Measurements from ENCODE around the gene LAMA4.
A peak's percentile ranks its signal among the peaks of the same experiment; 100 is the strongest.

The LAMA4 gene

DNA sequence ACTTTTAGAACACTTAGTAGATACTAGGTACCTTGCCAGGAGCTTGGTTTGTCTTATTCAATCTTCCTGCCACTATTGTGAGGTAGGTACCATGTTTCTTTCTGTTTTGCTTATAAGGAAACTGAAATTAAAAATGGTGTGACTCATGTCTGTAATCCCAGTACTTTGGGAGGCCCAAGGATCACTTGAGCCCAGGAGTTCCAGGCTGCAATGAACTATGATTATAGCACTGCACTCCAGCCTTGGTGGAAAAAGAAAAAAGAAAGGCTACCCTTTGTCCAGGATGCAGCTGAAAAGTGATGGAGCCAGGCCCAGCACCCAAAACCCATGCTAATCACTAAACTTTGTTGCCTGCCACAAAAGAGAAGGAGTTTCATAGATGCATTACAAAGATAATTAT is 34.1 kb upstream of the LAMA4 start:
- DNase-seq = no peak
- Histone ChIP-seq H3K9me3 (no peaks in the 10 kb centered on the region), H3K4me1 (peaks cover 0 to 15% (median 5%) of the 10 kb centered on the region in 4 donors), H3K4me3 (no peak overlapping the region), H3K27ac (peak overlapping the region; percentile 54 to 56), H3K27me3 (no peaks in the 10 kb centered on the region), H3K36me3 (no peaks in the 10 kb centered on the region)
- TF ChIP-seq, protein P1, sequence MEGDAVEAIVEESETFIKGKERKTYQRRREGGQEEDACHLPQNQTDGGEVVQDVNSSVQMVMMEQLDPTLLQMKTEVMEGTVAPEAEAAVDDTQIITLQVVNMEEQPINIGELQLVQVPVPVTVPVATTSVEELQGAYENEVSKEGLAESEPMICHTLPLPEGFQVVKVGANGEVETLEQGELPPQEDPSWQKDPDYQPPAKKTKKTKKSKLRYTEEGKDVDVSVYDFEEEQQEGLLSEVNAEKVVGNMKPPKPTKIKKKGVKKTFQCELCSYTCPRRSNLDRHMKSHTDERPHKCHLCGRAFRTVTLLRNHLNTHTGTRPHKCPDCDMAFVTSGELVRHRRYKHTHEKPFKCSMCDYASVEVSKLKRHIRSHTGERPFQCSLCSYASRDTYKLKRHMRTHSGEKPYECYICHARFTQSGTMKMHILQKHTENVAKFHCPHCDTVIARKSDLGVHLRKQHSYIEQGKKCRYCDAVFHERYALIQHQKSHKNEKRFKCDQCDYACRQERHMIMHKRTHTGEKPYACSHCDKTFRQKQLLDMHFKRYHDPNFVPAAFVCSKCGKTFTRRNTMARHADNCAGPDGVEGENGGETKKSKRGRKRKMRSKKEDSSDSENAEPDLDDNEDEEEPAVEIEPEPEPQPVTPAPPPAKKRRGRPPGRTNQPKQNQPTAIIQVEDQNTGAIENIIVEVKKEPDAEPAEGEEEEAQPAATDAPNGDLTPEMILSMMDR (IDR thresholded peaks at IDR 0.05) = no peak
- intact Hi-C loops (cut with DNase I; ENCODE audit: low total_unique reads) = loop anchor here (10.0 kb wide), 1 partner anchor 104 kb away; no protein-coding TSS in a partner anchor

DNA sequence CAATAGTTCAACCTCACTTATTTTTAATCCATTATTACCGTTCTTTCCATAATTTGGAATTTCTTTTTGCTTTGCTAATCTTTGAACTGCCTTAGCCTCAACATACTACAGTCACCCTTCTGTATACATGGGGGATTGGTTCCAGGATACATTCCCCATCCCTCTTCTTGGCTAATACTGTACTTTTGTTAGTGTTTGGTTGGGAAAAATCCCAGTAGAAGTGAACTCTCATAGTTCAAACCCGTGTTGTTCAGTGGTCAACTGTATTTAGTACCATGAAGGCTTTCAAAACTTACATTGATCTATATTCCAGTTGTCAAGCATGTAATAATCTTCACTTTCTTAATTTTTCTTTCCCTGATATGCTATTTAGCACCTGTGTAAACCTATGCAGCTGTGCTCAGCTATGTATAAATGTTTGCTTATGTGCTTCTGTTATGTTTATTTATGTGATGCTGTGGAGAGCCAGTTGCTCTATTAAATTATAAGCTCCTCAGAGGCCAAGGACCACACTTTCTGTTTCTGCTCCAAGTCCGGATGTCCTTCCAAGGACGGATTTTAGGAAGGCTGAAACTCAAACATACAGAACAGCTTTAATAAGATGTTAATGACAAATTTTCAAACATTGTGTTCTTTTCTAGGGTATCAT is 33.3 kb upstream of the LAMA4 start:
- H3K36me3 ChIP-seq = no peaks in the 10 kb centered on the region
- H3K4me3 ChIP-seq = no peak overlapping the region
- H3K27ac ChIP-seq = no peak overlapping the region
- no peaks in the 10 kb centered on the region for H3K27me3 ChIP-seq
- intact Hi-C loops (cut with DNase I; ENCODE audit: low total_unique reads) = loop anchor here (10.0 kb wide), 1 partner anchor 103 kb away; no protein-coding TSS in a partner anchor
- peaks cover 0 to 15% (median 5%) of the 10 kb centered on the region in 4 donors for H3K4me1 ChIP-seq
- no peak for DNase-seq
- no peaks in the 10 kb centered on the region for H3K9me3 ChIP-seq
- TF ChIP-seq, protein P1 (IDR thresholded peaks at IDR 0.05) = no peak

DNA sequence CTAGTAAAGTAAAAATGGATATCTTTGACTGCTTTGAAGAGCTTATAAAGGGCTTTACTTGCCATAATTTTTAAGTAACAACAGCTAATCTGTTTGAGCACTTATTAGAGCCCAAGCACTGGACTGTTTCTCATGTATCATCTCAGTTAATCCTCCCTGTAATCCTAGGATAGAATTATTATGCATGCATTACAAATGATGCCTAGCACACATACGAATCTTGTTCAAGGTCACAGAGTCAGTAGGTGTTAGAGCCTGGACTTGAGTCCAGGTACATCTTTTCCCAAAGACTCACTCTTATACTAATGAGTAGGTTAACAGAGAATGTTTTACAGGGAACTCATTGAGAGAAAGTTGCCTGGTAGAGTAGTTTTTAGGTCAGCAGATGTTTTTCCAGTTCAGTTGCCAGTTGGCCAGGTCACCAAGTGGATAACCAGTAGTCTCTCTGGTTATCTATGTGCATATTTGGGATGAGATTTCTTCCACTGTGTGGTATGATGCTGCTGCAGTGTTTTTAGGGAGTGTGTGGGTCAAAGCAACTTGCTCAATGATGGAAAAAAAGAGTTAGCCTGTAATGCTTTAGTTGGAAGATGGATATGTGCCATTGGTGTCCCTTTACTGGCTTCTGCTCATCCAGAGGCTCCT is 32.3 kb upstream of the LAMA4 start:
- TF ChIP-seq, protein P1 (IDR thresholded peaks at IDR 0.05) = no peak
- Histone ChIP-seq H3K36me3 (no peaks in the 10 kb centered on the region), H3K27me3 (no peaks in the 10 kb centered on the region), H3K4me1 (peaks cover 0 to 25% (median 5%) of the 10 kb centered on the region in 4 donors), H3K4me3 (no peak overlapping the region), H3K27ac (no peak overlapping the region), H3K9me3 (no peaks in the 10 kb centered on the region)
- DNase-seq = no peak
- intact Hi-C loops (cut with DNase I; ENCODE audit: low total_unique reads) = loop anchor here (10.0 kb wide), 1 partner anchor 102 kb away; no protein-coding TSS in a partner anchor

DNA sequence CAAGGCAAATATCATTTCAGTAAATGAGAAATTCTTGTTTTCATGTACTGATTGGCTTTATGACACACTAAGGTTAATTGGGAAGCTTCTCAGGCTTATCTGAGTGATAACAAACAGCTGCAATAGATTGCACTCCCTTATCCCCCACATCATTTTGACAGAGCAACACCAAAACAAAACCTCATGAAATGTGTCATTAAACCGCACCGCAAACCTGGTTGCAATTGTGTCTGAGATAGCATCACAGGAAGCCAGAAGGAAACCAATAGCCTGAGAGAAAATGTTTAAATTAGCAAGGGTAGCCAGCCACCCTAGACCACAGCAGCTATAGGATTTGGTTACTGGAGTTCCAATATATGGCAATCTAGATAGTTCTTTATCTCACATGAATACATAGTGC is 31.6 kb upstream of the LAMA4 start:
- Histone ChIP-seq H3K9me3 (no peaks in the 10 kb centered on the region), H3K4me3 (no peak overlapping the region), H3K27me3 (no peaks in the 10 kb centered on the region), H3K36me3 (no peaks in the 10 kb centered on the region), H3K4me1 (peaks cover 0 to 30% (median 5%) of the 10 kb centered on the region in 4 donors), H3K27ac (no peak overlapping the region)
- intact Hi-C loops (cut with DNase I; ENCODE audit: low total_unique reads) = loop anchor here (10.0 kb wide), 1 partner anchor 101 kb away; no protein-coding TSS in a partner anchor
- DNase-seq = no peak
- TF ChIP-seq, protein P1 (IDR thresholded peaks at IDR 0.05) = no peak

DNA sequence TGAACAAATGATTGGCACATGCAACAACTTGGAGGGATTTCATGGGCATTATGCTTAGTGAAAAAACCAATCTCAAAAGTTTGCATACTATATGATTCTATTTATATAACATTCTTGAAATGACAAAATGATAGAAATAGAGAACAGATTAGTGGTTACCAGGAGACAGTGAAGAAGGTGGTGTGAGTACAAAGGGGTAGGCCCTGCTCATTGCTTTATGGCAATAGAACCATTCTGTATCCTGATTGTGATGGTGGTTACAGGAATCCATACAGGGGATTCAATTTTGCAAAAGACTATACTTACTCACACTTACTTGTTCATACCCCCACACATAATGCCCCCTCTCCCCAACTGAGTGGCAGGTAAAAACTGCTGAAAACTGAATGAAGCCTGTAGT is 30.2 kb upstream of the LAMA4 start:
- Histone ChIP-seq H3K9me3 (no peaks in the 10 kb centered on the region), H3K27me3 (no peaks in the 10 kb centered on the region), H3K27ac (no peak overlapping the region), H3K4me1 (peaks cover 0 to 40% (median 6%) of the 10 kb centered on the region in 4 donors), H3K4me3 (no peak overlapping the region), H3K36me3 (no peaks in the 10 kb centered on the region)
- no peak for DNase-seq
- intact Hi-C loops (cut with DNase I; ENCODE audit: low total_unique reads) = loop anchor here (10.0 kb wide), 1 partner anchor 100 kb away; no protein-coding TSS in a partner anchor
- TF ChIP-seq, protein P1 (IDR thresholded peaks at IDR 0.05) = no peak
